Esophagus squamous epithelium (tissue), 4 donors: ENCODE results near the gene FGF1.

Experiments
- POLR2A ChIP-seq, 4 donors: fragments of 450-650 bp; IDR thresholded peaks; one replicate each; pipeline ENCODE4 v1.6.1; 2017; ENCODE audit warnings: antibody characterized with exemption in 4 of 4, mild to moderate bottlenecking in 4 of 4, moderate library complexity in 3 of 4
- TF ChIP-seq, protein P1 (sequence below), 6 experiments: fragments of 450-650 bp in 4 of 6; fragments of 200-600 bp in 2 of 6; sonication (generic) in 2 of 6; IDR thresholded peaks; one replicate each; pipeline ENCODE4 v1.5.1; 2016 to 2019; ENCODE audit warnings: antibody characterized with exemption in 6 of 6, mild to moderate bottlenecking in 4 of 6, moderate library complexity in 4 of 6

DNA sequence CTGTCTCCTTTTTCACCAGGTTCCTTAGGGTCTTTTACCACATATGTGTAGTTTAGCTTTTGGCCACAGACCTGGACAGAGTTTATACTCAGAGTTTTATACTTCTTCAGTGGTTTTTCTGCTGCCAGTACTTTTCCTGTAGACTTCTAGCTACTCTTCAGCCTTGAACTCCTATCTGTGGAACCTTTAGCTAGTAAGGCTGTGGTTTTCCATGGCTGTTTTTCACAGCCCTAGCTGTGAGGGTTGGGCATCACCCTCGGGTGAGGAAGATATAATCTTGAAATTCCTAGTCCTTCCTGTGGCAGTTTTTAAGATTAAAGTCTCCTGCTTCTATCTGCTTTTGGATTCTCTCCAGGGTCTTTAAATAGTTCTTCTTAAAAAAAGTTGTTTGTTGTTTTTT lies 109.1 kb downstream of the FGF1 start:
- TF ChIP-seq, protein P1, sequence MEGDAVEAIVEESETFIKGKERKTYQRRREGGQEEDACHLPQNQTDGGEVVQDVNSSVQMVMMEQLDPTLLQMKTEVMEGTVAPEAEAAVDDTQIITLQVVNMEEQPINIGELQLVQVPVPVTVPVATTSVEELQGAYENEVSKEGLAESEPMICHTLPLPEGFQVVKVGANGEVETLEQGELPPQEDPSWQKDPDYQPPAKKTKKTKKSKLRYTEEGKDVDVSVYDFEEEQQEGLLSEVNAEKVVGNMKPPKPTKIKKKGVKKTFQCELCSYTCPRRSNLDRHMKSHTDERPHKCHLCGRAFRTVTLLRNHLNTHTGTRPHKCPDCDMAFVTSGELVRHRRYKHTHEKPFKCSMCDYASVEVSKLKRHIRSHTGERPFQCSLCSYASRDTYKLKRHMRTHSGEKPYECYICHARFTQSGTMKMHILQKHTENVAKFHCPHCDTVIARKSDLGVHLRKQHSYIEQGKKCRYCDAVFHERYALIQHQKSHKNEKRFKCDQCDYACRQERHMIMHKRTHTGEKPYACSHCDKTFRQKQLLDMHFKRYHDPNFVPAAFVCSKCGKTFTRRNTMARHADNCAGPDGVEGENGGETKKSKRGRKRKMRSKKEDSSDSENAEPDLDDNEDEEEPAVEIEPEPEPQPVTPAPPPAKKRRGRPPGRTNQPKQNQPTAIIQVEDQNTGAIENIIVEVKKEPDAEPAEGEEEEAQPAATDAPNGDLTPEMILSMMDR (IDR thresholded peaks at IDR 0.05) = no peak
- no peak for TF ChIP-seq POLR2A (IDR thresholded peaks at IDR 0.05)
